Activated T-cell treated with anti-CD3 and anti-CD28 coated beads for 4 hours (primary cell): ENCODE results near the gene SNRPA1.

Experiments
- DNase-seq: peaks from one replicate; pipeline ENCODE4 v3.0.0-alpha.2; 2020

Gene SNRPA1

DNA sequence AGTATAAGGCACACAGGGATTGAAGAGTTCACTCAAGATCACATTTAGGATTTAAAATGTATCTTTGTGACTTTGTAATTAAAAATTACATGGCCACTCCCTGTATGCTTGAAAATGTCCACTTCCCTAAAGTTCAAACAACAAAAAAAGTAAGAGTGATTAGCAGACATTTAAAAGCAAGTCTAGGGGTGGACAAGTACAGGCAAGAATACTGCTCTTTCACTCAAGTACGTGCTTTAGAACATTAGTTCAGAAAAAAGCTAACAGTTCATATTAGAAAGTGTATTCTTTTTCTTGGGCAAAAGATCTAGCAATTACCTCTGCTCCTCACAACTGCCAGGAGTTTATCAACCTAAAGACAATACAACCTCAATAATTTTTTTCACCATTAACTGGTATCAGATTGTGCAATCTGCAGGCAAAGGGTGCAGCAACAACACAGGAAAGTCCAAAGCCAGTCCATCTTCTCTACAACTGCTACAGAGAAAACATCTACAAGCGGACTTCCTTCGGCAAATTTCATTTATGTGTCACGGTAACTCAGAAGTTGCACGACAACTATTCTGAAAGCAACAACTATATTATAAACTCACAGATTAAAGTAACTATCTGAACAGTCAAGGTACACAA, 61.3 kb downstream of the SNRPA1 start:
- DNase-seq, result no peak

DNA sequence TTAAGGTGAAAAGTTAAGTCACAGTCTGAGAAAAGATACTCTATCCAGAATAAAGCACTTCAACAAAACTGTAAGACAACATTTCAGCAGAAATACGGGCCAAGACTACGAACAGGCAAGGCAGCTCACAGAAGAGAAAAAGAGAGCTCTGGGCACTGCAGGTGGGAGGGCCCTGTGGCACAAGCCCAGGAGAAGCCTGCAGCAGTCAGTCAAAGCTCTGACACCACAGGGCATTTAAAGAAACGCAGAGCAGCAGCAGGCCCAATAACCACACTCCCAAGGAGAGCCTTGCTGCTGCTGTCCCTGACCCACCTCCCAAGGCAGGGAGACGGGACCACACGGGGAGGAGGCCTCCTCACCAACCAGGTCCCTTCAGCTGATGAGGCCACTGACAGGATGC, 62.4 kb downstream of the SNRPA1 start:
- no peak for DNase-seq
